ENCODE results near the gene GLYATL3. TPM values are rescaled to one million over a fixed set of nuclear protein-coding genes. Genes with fewer than 3 reads are reported as not detected.

Gene GLYATL3
- total RNA-seq, 1 experiment from 2014 or later, result not detected

- Histone ChIP-seq H3K36me3 (replicated peaks; ENCODE audit: control insufficient read depth, insufficient read depth, low read length) (no peaks in the 10 kb centered on the region), H3K27me3 (ENCODE audit: control insufficient read depth, insufficient read depth, low read length) (no peaks in the 10 kb centered on the region), H3K4me3 (ENCODE audit: insufficient read depth, low read depth, low read length) (no peak overlapping the region)
- DNase-seq, result no peak
These were observed 24.2 kb downstream of the GLYATL3 start for GRCh38 chr6:49523901-49524300.

- no peak overlapping the region for H3K4me3 ChIP-seq (ENCODE audit: insufficient read depth, low read depth, low read length)
- no peaks in the 10 kb centered on the region for H3K27me3 ChIP-seq (ENCODE audit: control insufficient read depth, insufficient read depth, low read length)
- no peaks in the 10 kb centered on the region for H3K36me3 ChIP-seq (replicated peaks; ENCODE audit: control insufficient read depth, insufficient read depth, low read length)
- no peak for DNase-seq
These were observed 24.8 kb downstream of the GLYATL3 start for GRCh38 chr6:49524541-49524940.

GRCh38 chr6:49526598-49526997 is 26.9 kb downstream of the GLYATL3 start:
- no peak overlapping the region for H3K4me3 ChIP-seq (ENCODE audit: insufficient read depth, low read depth, low read length)
- no peaks in the 10 kb centered on the region for H3K27me3 ChIP-seq (ENCODE audit: control insufficient read depth, insufficient read depth, low read length)
- no peak for DNase-seq

GRCh38 chr6:49527320-49527719 is 27.6 kb downstream of the GLYATL3 start:
- no peak for DNase-seq
- no peak overlapping the region for H3K4me3 ChIP-seq (ENCODE audit: insufficient read depth, low read depth, low read length)

More at GRCh38 chr6:49526598-49526997, 26.9 kb downstream of the GLYATL3 start:
- H3K36me3 ChIP-seq (replicated peaks; ENCODE audit: control insufficient read depth, insufficient read depth, low read length), result no peaks in the 10 kb centered on the region

GRCh38 chr6:49528571-49528970 is 28.8 kb downstream of the GLYATL3 start:
- no peak overlapping the region for H3K4me3 ChIP-seq (ENCODE audit: insufficient read depth, low read depth, low read length)
- no peak for DNase-seq
- H3K27me3 ChIP-seq (ENCODE audit: control insufficient read depth, insufficient read depth, low read length), result no peaks in the 10 kb centered on the region
- H3K36me3 ChIP-seq (replicated peaks; ENCODE audit: control insufficient read depth, insufficient read depth, low read length), result no peaks in the 10 kb centered on the region

More at GRCh38 chr6:49527320-49527719, 27.6 kb downstream of the GLYATL3 start:
- no peaks in the 10 kb centered on the region for H3K36me3 ChIP-seq (replicated peaks; ENCODE audit: control insufficient read depth, insufficient read depth, low read length)
- no peaks in the 10 kb centered on the region for H3K27me3 ChIP-seq (ENCODE audit: control insufficient read depth, insufficient read depth, low read length)

GRCh38 chr6:49530141-49530776 is 30.5 kb downstream of the GLYATL3 start:
- no peak for DNase-seq
- no peaks in the 10 kb centered on the region for H3K27me3 ChIP-seq (ENCODE audit: control insufficient read depth, insufficient read depth, low read length)

DNA sequence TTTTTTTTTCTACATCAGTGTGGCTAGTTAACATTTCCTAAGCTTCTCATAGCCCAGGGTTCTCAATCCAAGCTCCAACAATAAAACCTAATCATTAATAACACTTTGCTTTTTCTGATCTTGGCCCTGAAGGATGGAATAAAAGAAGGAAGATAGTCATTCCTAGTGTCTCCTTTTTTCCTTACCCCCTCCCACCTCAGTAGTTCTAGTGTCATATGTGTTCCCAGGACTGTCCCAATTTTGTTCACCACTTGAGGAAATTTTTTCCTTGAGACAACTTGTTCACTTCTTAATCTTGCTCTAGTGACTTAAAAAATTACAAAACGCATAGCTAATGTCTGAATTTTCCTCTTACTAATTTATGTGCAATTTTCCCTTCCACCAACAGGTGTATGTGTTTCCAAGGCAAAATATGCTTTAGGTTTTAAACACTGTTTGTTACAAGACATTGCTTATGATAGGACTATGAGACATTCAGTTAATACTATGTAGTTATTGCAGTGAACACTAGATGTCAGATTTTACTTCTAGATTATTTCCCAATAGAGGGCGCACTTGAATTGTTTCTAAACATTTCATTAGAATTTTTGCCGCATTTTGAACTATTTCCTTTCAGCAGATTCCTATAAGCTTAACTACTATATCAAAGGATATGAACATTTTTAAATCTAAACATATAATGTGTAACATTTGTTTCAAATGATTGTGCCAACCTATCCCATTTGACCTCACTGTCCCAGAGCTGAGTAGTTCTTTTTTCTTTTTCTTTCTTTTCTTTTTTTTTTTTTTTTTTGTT is 32.2 kb downstream of the GLYATL3 start:
- DNase-seq, result no peak
- Histone ChIP-seq H3K27me3 (ENCODE audit: control insufficient read depth, insufficient read depth, low read length) (no peaks in the 10 kb centered on the region), H3K36me3 (replicated peaks; ENCODE audit: control insufficient read depth, insufficient read depth, low read length) (no peaks in the 10 kb centered on the region), H3K4me3 (ENCODE audit: insufficient read depth, low read depth, low read length) (no peak overlapping the region)

More at GRCh38 chr6:49530141-49530776, 30.5 kb downstream of the GLYATL3 start:
- Histone ChIP-seq H3K36me3 (replicated peaks; ENCODE audit: control insufficient read depth, insufficient read depth, low read length) (no peaks in the 10 kb centered on the region), H3K4me3 (ENCODE audit: insufficient read depth, low read depth, low read length) (no peak overlapping the region)

- Histone ChIP-seq H3K36me3 (replicated peaks; ENCODE audit: control insufficient read depth, insufficient read depth, low read length) (no peaks in the 10 kb centered on the region), H3K4me3 (ENCODE audit: insufficient read depth, low read depth, low read length) (no peak overlapping the region), H3K27me3 (ENCODE audit: control insufficient read depth, insufficient read depth, low read length) (no peaks in the 10 kb centered on the region)
- DNase-seq, result no peak
These were observed 36.1 kb downstream of the GLYATL3 start for GRCh38 chr6:49535795-49536194.

DNA sequence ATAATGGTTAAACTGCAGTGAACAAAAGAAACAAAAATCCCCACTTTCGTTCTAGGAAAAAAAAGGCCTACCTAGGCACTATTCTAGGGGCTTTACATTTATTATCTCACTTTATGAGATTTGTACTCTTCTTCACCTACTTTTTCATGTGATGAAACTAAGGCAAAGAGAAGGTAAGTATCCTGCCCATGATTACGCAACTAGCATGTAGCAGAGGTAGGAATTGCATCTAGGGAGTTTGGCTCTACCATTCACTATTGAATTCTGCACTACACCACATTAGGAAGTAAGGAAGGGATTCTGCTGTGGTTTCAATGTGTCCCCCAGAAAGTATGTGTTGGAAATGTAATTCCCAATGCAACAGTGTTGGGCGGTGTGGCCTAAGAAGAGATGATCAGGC is 39.4 kb downstream of the GLYATL3 start:
- H3K4me3 ChIP-seq (ENCODE audit: insufficient read depth, low read depth, low read length), result no peak overlapping the region
- no peak for DNase-seq
- H3K27me3 ChIP-seq (ENCODE audit: control insufficient read depth, insufficient read depth, low read length), result no peaks in the 10 kb centered on the region
- no peaks in the 10 kb centered on the region for H3K36me3 ChIP-seq (replicated peaks; ENCODE audit: control insufficient read depth, insufficient read depth, low read length)

DNA sequence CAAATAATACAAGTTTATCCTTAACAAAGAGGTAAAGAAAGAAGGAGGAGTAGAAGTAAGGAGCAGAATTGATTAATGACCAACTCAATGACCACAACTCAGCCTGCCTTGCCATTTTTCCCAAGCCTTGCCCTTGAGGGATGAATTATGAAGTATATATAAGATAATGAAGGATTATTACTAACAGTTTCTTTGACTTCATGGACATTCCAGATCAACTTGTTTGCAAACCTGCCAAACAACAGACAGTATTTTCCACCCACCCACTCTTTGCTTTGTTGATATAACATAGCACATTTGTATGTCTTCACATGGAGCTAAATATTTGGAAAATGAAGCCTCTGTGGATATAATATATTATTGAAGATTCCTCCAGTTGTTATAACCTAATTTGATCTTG is 40.9 kb downstream of the GLYATL3 start:
- H3K36me3 ChIP-seq (replicated peaks; ENCODE audit: control insufficient read depth, insufficient read depth, low read length), result no peaks in the 10 kb centered on the region

DNA sequence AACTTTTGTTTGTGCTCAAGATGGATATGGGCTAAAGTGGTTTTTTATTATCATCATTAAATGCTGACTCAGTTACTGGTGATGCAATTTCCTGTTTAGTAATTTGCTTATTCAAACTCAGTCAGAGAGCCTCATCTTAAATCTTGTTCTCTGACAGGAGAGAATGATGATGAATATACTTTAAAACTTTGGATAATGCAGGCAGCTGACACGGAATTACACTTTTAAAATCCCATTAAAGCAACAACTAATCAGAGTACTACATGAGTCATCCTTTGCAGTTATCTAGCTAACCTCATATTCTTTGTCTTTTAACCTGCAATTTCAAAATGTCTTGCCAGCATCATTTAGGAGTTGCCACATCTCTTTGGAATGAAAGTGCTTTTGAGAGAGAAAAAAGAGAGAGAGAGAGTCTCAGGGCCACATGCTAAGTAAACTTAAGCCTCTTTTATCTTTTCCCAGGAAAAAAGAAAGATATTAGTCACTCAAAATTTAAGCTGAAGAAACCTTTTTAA is 41.5 kb downstream of the GLYATL3 start:
- no peak overlapping the region for H3K4me3 ChIP-seq (ENCODE audit: insufficient read depth, low read depth, low read length)
- no peak for DNase-seq
- H3K27me3 ChIP-seq (ENCODE audit: control insufficient read depth, insufficient read depth, low read length), result no peaks in the 10 kb centered on the region
- H3K36me3 ChIP-seq (replicated peaks; ENCODE audit: control insufficient read depth, insufficient read depth, low read length), result no peaks in the 10 kb centered on the region

More for the DNA sequence above, 40.9 kb downstream of the GLYATL3 start:
- Histone ChIP-seq H3K27me3 (ENCODE audit: control insufficient read depth, insufficient read depth, low read length) (no peaks in the 10 kb centered on the region), H3K4me3 (ENCODE audit: insufficient read depth, low read depth, low read length) (no peak overlapping the region)
- no peak for DNase-seq

DNA sequence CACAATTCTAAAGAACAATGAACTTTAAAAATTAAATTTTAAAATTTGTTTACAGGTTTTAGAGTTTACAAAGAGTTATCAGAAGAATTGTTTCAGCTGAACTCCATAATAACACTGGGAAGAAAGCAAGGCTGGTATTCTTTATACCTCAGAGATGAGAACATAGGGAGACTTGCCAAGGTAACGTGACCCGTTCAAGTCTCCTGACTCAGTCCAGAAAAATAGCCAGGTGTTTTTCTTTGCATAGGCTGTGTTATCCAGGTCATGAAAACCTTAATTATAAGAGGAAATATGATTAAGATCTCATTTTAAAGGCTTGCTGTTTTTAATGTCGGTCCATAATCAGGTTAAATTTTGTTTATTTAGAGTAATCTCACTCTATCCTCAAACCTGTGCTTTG is 42.2 kb downstream of the GLYATL3 start:
- no peaks in the 10 kb centered on the region for H3K36me3 ChIP-seq (replicated peaks; ENCODE audit: control insufficient read depth, insufficient read depth, low read length)
- DNase-seq, result no peak
- H3K27me3 ChIP-seq (ENCODE audit: control insufficient read depth, insufficient read depth, low read length), result no peaks in the 10 kb centered on the region; the same call in 1 of the 2 replicates
- H3K4me3 ChIP-seq (ENCODE audit: insufficient read depth, low read depth, low read length), result no peak overlapping the region

GRCh38 chr6:49543087-49543858 is 43.5 kb downstream of the GLYATL3 start:
- Histone ChIP-seq H3K4me3 (ENCODE audit: insufficient read depth, low read depth, low read length) (no peak overlapping the region), H3K27me3 (ENCODE audit: control insufficient read depth, insufficient read depth, low read length) (no peaks in the 10 kb centered on the region; the same call in 1 of the 2 replicates), H3K36me3 (replicated peaks; ENCODE audit: control insufficient read depth, insufficient read depth, low read length) (no peaks in the 10 kb centered on the region)
- no peak for DNase-seq

DNA sequence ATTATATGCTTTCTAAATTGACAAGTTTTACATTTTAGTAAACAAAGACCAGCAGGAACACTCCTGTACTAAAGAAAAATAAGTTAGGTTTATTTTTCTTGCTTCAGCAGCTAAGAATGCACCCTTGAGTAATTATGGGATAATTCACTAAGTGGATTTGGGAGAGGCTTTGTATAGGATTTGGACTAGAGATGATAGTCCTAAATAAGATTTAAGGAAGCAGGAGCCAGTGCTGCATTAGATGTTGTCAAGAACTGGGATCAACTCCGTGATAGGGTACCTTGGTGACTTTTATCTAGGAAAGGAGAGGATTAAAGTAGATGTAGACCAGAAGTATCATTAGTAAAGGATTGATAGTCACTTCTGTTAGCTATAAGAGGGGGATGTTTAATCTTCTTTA is 46.6 kb downstream of the GLYATL3 start:
- Histone ChIP-seq H3K27me3 (ENCODE audit: control insufficient read depth, insufficient read depth, low read length) (peaks cover 20% of the 10 kb centered on the region), H3K4me3 (ENCODE audit: insufficient read depth, low read depth, low read length) (no peak overlapping the region), H3K36me3 (replicated peaks; ENCODE audit: control insufficient read depth, insufficient read depth, low read length) (no peaks in the 10 kb centered on the region)
- no peak for DNase-seq
